ENCODE results near the gene ATP1B2. TPM values are rescaled to one million over a fixed set of nuclear protein-coding genes. Genes with fewer than 3 reads are reported as not detected.
A peak's percentile ranks its signal among the peaks of the same experiment; 100 is the strongest.

ATP1B2 gene
- polyA plus RNA-seq, 3 donors from 2014 or later: not detected

GRCh38 chr17:7677388-7678067, 26.8 kb downstream of the ATP1B2 start:
- peak overlapping the region in 3 of 6 donors; percentile 23 to 26 (median 24) for H3K27ac Mint-ChIP-seq
- H3K4me3 Mint-ChIP-seq: no peak overlapping the region
- no peak for DNase-seq
- H3K9me3 Mint-ChIP-seq: peaks cover 0 to 3% (median 0%) of the 10 kb centered on the region in 6 donors
- H3K4me1 Mint-ChIP-seq: peaks cover 4% of the 10 kb centered on the region in 2 donors
- H3K27me3 Mint-ChIP-seq (ENCODE audit: low read depth in 3 of 3): no peaks in the 10 kb centered on the region
- peaks cover 12 to 27% (median 26%) of the 10 kb centered on the region in 3 donors for H3K36me3 Mint-ChIP-seq

GRCh38 chr17:7684851-7685532, 34.3 kb downstream of the ATP1B2 start:
- Mint-ChIP-seq H3K27me3 (ENCODE audit: low read depth in 3 of 3) (peaks cover 12 to 17% (median 14%) of the 10 kb centered on the region in 3 donors), H3K9me3 (no peaks in the 10 kb centered on the region), H3K4me3 (peak overlapping the region; percentile 96 to 100 (median 98)), H3K27ac (peak overlapping the region; percentile 99 to 100 (median 100)), H3K4me1 (peaks cover 44 to 62% of the 10 kb centered on the region in 2 donors), H3K36me3 (peaks cover 0 to under 1% (median 0%) of the 10 kb centered on the region in 3 donors)
- DNase-seq: no peak

GRCh38 chr17:7685533-7686221, 35.0 kb downstream of the ATP1B2 start:
- Mint-ChIP-seq H3K4me1 (peaks cover 46 to 67% of the 10 kb centered on the region in 2 donors), H3K4me3 (peak overlapping the region; percentile 96 to 100 (median 98))

GRCh38 chr17:7686222-7687071, 35.7 kb downstream of the ATP1B2 start:
- Mint-ChIP-seq H3K9me3 (no peaks in the 10 kb centered on the region), H3K27ac (peak overlapping the region; percentile 99 to 100 (median 100)), H3K36me3 (peaks cover 0 to 4% (median 0%) of the 10 kb centered on the region in 3 donors), H3K27me3 (ENCODE audit: low read depth in 3 of 3) (peaks cover 12 to 17% (median 14%) of the 10 kb centered on the region in 3 donors), H3K4me3 (peak overlapping the region; percentile 96 to 100 (median 98)), H3K4me1 (peaks cover 46 to 67% of the 10 kb centered on the region in 2 donors)
- DNase-seq: peak; percentile 89 to 91 (median 91)

More at GRCh38 chr17:7685533-7686221, 35.0 kb downstream of the ATP1B2 start:
- H3K9me3 Mint-ChIP-seq: no peaks in the 10 kb centered on the region
- peaks cover 12 to 17% (median 14%) of the 10 kb centered on the region in 3 donors for H3K27me3 Mint-ChIP-seq (ENCODE audit: low read depth in 3 of 3)
- H3K36me3 Mint-ChIP-seq: peaks cover 0 to 4% (median 0%) of the 10 kb centered on the region in 3 donors
- peak overlapping the region; percentile 99 to 100 (median 100) for H3K27ac Mint-ChIP-seq
- DNase-seq: peak; percentile 89 to 94 (median 93)

GRCh38 chr17:7687072-7687907, 36.6 kb downstream of the ATP1B2 start, which contains the start of gene TP53:
Gene TP53 (minus strand): TSS chr17:7687490. CDS start chr17:7676594, 10,896 bp downstream.
- H3K4me1 Mint-ChIP-seq: peaks cover 46 to 65% of the 10 kb centered on the region in 2 donors
- H3K27me3 Mint-ChIP-seq (ENCODE audit: low read depth in 3 of 3): peaks cover 12 to 17% (median 14%) of the 10 kb centered on the region in 3 donors
- peak within 1 kb of the TSS; percentile 96 to 100 (median 98) for H3K4me3 Mint-ChIP-seq
- peaks cover 0 to 4% (median 0%) of the 10 kb centered on the region in 3 donors for H3K36me3 Mint-ChIP-seq
- peak; percentile 86 to 89 (median 87) for DNase-seq
- no peaks in the 10 kb centered on the region for H3K9me3 Mint-ChIP-seq
- H3K27ac Mint-ChIP-seq: peak within 1 kb of the TSS; percentile 99 to 100 (median 100)

- Mint-ChIP-seq H3K27me3 (ENCODE audit: low read depth in 3 of 3) (peaks cover 12 to 17% (median 14%) of the 10 kb centered on the region in 3 donors), H3K4me1 (peaks cover 45 to 61% of the 10 kb centered on the region in 2 donors), H3K36me3 (peaks cover 3 to 4% (median 4%) of the 10 kb centered on the region in 3 donors), H3K27ac (peak within 1 kb of the TSS; percentile 99 to 100 (median 100)), H3K9me3 (no peaks in the 10 kb centered on the region), H3K4me3 (peak within 1 kb of the TSS; percentile 96 to 100 (median 98))
- DNase-seq: peak; percentile 93 to 95 (median 95)
These were observed 37.4 kb downstream of the ATP1B2 start, which contains the start of gene WRAP53 for GRCh38 chr17:7687908-7688807. Gene WRAP53 (plus strand): TSS chr17:7688477. CDS start chr17:7688649, 172 bp downstream.

GRCh38 chr17:7688808-7689316, 38.1 kb downstream of the ATP1B2 start:
- Mint-ChIP-seq H3K27me3 (ENCODE audit: low read depth in 3 of 3) (peaks cover 12 to 17% (median 14%) of the 10 kb centered on the region in 3 donors), H3K27ac (peak overlapping the region; percentile 99 to 100 (median 100)), H3K9me3 (no peaks in the 10 kb centered on the region), H3K36me3 (peaks cover 3 to 8% (median 7%) of the 10 kb centered on the region in 3 donors), H3K4me1 (peaks cover 43 to 59% of the 10 kb centered on the region in 2 donors), H3K4me3 (peak overlapping the region; percentile 96 to 100 (median 98))
- DNase-seq: no peak

- DNase-seq: no peak
- Mint-ChIP-seq H3K9me3 (no peaks in the 10 kb centered on the region), H3K4me1 (no peaks in the 10 kb centered on the region), H3K36me3 (peaks cover 24 to 29% (median 25%) of the 10 kb centered on the region in 3 donors), H3K27ac (peak overlapping the region in 1 of 6 donors; percentile 6), H3K4me3 (no peak overlapping the region), H3K27me3 (ENCODE audit: low read depth in 3 of 3) (peaks cover 0 to 2% (median 2%) of the 10 kb centered on the region in 3 donors)
These were observed 44.9 kb downstream of the ATP1B2 start for GRCh38 chr17:7695586-7695985.

GRCh38 chr17:7697828-7698588, 47.3 kb downstream of the ATP1B2 start:
- Mint-ChIP-seq H3K27me3 (ENCODE audit: low read depth in 3 of 3) (peaks cover 0 to 7% (median 5%) of the 10 kb centered on the region in 3 donors), H3K9me3 (no peaks in the 10 kb centered on the region), H3K4me3 (no peak overlapping the region), H3K27ac (no peak overlapping the region), H3K4me1 (no peaks in the 10 kb centered on the region), H3K36me3 (peaks cover 34 to 39% (median 37%) of the 10 kb centered on the region in 3 donors)
- DNase-seq: no peak

- Mint-ChIP-seq H3K27ac (peak overlapping the region in 1 of 6 donors; percentile 53), H3K4me3 (no peak overlapping the region), H3K36me3 (peaks cover 30 to 40% (median 31%) of the 10 kb centered on the region in 3 donors), H3K4me1 (peaks cover 10 to 14% of the 10 kb centered on the region in 2 donors), H3K9me3 (no peaks in the 10 kb centered on the region), H3K27me3 (ENCODE audit: low read depth in 3 of 3) (peaks cover 4 to 11% (median 7%) of the 10 kb centered on the region in 3 donors)
- DNase-seq: no peak
These were observed 49.8 kb downstream of the ATP1B2 start for GRCh38 chr17:7700510-7700909.

Data from immature natural killer cell (primary cell).